Measurements from ENCODE around the gene CAMK1D.

CAMK1D gene

DNA sequence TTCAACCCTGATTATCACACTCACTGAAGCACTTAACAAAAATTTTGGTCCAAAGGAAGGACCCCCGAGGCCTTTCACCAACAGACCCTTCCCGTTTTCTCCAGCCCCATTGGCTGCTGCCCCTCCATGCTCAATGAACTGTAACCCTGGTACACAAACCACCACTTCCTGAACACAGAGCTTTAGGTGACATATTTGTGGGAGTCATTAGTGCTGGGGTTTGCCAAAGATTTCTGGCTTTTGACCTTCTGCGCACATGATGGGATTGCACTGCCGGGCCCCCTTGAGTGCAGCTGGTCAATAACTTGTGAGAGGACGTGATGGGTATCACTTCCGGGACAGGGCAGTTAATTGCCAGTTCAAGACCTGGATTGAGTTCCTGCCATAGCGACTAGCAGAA is 9.0 kb upstream of the CAMK1D start:
- TF ChIP-seq, protein P1, sequence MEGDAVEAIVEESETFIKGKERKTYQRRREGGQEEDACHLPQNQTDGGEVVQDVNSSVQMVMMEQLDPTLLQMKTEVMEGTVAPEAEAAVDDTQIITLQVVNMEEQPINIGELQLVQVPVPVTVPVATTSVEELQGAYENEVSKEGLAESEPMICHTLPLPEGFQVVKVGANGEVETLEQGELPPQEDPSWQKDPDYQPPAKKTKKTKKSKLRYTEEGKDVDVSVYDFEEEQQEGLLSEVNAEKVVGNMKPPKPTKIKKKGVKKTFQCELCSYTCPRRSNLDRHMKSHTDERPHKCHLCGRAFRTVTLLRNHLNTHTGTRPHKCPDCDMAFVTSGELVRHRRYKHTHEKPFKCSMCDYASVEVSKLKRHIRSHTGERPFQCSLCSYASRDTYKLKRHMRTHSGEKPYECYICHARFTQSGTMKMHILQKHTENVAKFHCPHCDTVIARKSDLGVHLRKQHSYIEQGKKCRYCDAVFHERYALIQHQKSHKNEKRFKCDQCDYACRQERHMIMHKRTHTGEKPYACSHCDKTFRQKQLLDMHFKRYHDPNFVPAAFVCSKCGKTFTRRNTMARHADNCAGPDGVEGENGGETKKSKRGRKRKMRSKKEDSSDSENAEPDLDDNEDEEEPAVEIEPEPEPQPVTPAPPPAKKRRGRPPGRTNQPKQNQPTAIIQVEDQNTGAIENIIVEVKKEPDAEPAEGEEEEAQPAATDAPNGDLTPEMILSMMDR (IDR thresholded peaks at IDR 0.05; ENCODE audit: low read depth, low read length), result no peak
- H3K4me3 ChIP-seq (replicated peaks in 1 of 2; ENCODE audit: low read depth in 2 of 2, low read length in 2 of 2), result no peak overlapping the region
- DNase-seq (ENCODE audit: low read depth in 2 of 2), result no peak

DNA sequence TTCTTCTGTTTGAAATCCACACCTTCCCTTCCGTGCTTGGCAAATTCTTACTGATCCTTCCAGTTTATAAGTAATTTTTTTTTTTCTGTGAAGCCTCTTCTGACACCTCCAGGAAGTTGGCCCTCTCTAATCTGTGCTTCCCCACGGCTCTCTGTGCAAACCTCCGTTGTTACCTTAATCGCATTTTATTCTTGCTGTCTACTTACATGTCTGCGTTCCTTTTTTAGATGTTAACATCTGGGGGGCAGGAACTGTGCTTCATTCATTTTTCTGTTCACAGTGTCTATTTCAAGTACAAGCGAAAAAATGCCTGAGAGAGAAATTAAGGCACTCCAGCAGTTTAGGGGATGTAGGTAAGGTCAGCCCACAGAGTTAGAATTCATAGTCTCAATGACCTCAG is 8.4 kb upstream of the CAMK1D start:
- TF ChIP-seq, protein P1 (IDR thresholded peaks at IDR 0.05; ENCODE audit: low read depth, low read length), result no peak
- H3K4me3 ChIP-seq (replicated peaks in 1 of 2; ENCODE audit: low read depth in 2 of 2, low read length in 2 of 2), result no peak overlapping the region
- no peak for DNase-seq (ENCODE audit: low read depth in 2 of 2)

DNA sequence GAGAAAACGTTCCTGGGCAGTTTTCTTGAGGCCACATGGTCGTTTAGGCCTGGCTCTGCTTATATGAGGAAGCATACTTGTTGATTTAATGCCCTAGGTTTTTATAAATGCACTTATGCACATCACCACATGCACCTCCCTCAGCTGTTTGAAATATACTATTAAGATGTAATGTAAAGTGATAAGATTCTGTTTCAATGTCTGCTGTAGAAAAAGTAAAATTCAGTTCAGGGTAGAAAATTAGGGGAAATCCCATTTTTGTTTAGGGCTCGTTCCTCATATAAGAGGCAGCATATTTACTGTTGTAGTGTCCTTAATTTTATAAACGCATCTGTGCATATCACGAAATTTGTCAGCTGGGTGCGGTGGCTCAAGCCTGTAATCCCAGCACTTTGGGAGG is 7.8 kb upstream of the CAMK1D start:
- no peak for DNase-seq (ENCODE audit: low read depth in 2 of 2)
- H3K4me3 ChIP-seq (replicated peaks in 1 of 2; ENCODE audit: low read depth in 2 of 2, low read length in 2 of 2), result no peak overlapping the region
- TF ChIP-seq, protein P1 (IDR thresholded peaks at IDR 0.05; ENCODE audit: low read depth, low read length), result no peak

DNA sequence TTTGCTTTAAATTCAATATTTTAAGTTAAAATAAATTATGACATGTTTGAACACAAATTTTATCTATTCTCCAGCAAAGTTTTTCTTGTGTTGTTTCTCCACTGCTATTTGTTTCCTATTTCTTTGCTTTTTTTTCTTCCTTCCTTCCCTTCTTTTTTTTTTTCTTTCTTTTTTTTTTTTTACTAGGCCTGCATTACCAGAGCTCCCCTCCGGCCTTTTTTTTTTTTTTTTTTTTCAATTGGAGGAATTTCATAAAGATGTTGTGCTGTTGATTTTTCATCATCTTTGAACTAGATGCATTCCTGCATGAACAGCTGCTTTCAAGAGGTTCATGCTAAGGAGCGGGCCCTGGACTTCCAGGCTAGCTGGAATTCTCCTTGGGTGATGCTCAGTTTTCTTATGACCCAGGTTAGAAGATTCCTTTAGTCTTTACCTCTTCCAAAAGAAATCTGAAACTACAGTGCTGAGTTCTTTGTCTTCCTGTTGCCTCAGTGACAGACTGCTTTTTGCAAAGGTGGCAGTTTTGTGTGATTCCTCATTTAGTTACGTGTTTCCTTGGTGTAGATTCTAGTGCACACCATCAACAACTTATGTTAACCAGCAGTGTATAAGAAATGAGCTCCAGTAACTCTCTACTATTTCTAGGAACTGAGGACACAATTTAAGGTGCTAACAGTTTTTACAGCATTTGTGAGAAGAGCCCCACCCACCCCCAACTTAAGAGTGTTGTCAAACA is 4.8 kb upstream of the CAMK1D start:
- no peak for DNase-seq (ENCODE audit: low read depth in 2 of 2)
- TF ChIP-seq, protein P1 (IDR thresholded peaks at IDR 0.05; ENCODE audit: low read depth, low read length), result no peak

DNA sequence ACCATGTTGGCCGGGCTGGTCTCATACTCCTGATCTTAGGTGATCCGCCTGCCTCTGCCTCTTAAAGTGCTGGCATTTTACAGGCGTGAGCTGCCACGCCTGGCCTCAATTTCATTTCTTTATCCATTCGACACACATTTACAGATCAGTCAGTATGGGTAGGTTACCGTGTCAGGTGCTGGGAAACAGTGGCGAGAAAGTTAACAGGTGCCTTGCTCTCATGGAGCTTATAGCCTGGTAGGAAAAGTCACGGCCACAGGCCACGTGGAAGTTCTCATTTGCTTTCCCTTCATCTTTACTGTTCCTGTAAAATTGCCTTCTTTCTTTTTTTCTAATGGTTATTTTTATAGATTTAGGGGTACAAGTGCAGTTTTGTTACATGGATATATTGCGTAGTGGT is 2.6 kb upstream of the CAMK1D start:
- H3K4me3 ChIP-seq (replicated peaks in 1 of 2; ENCODE audit: low read depth in 2 of 2, low read length in 2 of 2), result no peak overlapping the region
- DNase-seq (ENCODE audit: low read depth in 2 of 2), result no peak
- TF ChIP-seq, protein P1 (IDR thresholded peaks at IDR 0.05; ENCODE audit: low read depth, low read length), result no peak

More for the DNA sequence above, 4.8 kb upstream of the CAMK1D start:
- no peak overlapping the region for H3K4me3 ChIP-seq (replicated peaks in 1 of 2; ENCODE audit: low read depth in 2 of 2, low read length in 2 of 2)

DNA sequence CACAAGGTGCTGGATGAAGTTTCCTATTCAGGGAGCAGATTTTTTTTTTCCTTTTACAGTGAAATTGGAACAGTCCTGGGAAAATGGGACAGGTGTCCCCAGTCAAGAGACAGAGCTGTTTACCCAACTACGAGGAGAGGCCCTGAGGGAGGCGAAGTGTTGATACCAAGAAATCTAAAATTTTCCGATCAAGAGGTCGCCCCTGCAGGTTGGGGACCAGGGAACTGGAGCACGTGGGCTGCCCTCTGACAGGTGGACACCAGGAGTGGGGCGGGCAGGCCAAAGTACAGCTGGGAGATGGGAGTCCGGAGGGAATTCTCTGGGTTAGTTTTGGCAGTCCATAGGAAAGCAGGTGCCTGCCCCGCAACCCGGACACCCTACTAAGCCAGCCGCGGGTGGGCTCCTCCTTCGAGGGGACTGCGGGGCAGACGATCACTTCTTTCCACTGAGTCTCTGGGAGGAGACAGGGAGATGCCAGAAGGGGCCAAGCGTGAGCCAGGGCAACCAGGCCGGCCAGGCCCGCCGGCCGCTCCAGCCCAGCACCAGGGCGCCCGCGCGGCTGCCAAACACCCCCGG is 965 bp upstream of the CAMK1D start:
- H3K4me3 ChIP-seq (replicated peaks in 1 of 2; ENCODE audit: low read depth in 2 of 2, low read length in 2 of 2), result peak overlapping the region in 1 of 2 donors; percentile 62
- TF ChIP-seq, protein P1 (IDR thresholded peaks at IDR 0.05; ENCODE audit: low read depth, low read length), result no peak
- no peak for DNase-seq (ENCODE audit: low read depth in 2 of 2)
